ENCODE results near the gene IKZF1. TPM values are rescaled to one million over a fixed set of nuclear protein-coding genes. Genes with fewer than 3 reads are reported as not detected.

The IKZF1 gene
- total RNA-seq, 2 donors from 2014 or later: 4.9 to 5.6 TPM

DNA sequence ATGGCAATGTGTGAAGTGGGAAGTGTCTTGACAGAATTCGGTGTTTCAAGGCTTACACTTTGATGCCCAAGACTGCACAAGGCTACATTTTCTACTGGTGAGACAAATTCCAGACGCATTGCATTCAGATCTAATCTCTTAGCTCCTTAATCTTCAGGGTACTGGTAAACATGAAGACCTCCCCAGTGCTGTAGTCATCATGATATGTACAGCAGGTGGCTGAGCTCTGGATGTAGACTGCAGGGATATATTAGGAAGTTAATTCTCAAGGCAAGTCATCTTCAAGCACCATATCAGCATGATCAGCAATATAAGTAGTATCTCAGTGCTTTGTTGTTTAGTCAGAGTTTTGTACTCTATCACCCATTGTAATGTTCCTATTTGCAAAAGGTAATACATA lies 61.8 kb downstream of the IKZF1 start:
- Histone ChIP-seq H3K4me3 (no peak overlapping the region), H3K36me3 (no peaks in the 10 kb centered on the region), H3K9ac (ENCODE audit: low read depth in 2 of 2, low read length in 2 of 2) (no peak overlapping the region), H3K9me3 (no peaks in the 10 kb centered on the region), H3K27ac (no peak overlapping the region), H3K4me1 (no peaks in the 10 kb centered on the region), H3K27me3 (no peaks in the 10 kb centered on the region)
- intact Hi-C loops (cut with DNase I): no loop called here
- TF ChIP-seq, protein P1, sequence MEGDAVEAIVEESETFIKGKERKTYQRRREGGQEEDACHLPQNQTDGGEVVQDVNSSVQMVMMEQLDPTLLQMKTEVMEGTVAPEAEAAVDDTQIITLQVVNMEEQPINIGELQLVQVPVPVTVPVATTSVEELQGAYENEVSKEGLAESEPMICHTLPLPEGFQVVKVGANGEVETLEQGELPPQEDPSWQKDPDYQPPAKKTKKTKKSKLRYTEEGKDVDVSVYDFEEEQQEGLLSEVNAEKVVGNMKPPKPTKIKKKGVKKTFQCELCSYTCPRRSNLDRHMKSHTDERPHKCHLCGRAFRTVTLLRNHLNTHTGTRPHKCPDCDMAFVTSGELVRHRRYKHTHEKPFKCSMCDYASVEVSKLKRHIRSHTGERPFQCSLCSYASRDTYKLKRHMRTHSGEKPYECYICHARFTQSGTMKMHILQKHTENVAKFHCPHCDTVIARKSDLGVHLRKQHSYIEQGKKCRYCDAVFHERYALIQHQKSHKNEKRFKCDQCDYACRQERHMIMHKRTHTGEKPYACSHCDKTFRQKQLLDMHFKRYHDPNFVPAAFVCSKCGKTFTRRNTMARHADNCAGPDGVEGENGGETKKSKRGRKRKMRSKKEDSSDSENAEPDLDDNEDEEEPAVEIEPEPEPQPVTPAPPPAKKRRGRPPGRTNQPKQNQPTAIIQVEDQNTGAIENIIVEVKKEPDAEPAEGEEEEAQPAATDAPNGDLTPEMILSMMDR (IDR thresholded peaks at IDR 0.05): no peak
- DNase-seq: no peak

DNA sequence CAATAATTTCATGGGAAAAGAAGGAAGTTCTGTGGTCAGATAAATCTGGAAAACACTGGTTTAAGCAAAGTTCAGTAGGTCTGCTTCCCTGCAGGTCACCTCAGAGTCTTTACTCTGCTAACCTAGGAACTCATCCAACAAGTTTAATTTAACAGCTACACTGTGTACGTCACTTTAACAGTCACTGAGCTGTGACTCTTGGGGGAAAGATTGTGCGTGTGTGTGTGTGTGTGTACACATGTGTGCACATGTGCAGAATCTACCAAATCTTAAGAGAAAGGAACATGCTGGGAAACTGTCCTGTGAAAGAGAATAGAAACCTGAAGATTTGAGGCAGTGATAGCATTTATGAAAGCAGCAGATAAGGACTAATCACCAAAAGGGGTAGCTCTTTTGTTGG lies 62.6 kb downstream of the IKZF1 start:
- no peaks in the 10 kb centered on the region for H3K4me1 ChIP-seq
- H3K9ac ChIP-seq (ENCODE audit: low read depth in 2 of 2, low read length in 2 of 2): no peak overlapping the region
- H3K27ac ChIP-seq: no peak overlapping the region
- no peaks in the 10 kb centered on the region for H3K27me3 ChIP-seq
- no peak for DNase-seq
- intact Hi-C loops (cut with DNase I): no loop called here
- no peaks in the 10 kb centered on the region for H3K9me3 ChIP-seq
- TF ChIP-seq, protein P1 (IDR thresholded peaks at IDR 0.05): no peak
- no peaks in the 10 kb centered on the region for H3K36me3 ChIP-seq
- no peak overlapping the region for H3K4me3 ChIP-seq

DNA sequence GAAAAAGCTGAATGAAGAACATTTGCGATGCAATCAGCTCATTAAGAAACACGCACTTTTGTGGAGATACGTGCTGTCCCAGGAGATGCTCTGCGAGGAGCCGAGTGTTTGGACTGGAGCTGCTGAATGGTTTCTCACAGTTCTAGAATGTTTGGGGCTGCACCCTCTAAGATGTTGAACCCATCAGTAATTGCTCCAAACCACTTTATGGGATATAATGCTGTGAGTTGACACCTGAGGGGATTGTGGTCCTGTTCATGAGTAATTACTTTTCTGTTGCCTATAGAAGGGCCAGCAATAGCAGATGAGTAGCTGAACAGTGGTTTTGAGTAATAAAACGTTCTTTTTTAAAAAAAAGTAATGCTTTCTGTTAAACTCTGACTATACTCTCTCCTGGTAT lies 63.1 kb downstream of the IKZF1 start:
- no peak overlapping the region for H3K4me3 ChIP-seq
- no peaks in the 10 kb centered on the region for H3K9me3 ChIP-seq
- H3K27ac ChIP-seq: no peak overlapping the region
- H3K27me3 ChIP-seq: no peaks in the 10 kb centered on the region
- TF ChIP-seq, protein P1 (IDR thresholded peaks at IDR 0.05): no peak
- intact Hi-C loops (cut with DNase I): no loop called here
- H3K4me1 ChIP-seq: no peaks in the 10 kb centered on the region
- no peak overlapping the region for H3K9ac ChIP-seq (ENCODE audit: low read depth in 2 of 2, low read length in 2 of 2)
- DNase-seq: no peak
- no peaks in the 10 kb centered on the region for H3K36me3 ChIP-seq

- H3K4me3 ChIP-seq: no peak overlapping the region
- TF ChIP-seq, protein P1 (IDR thresholded peaks at IDR 0.05): no peak
- DNase-seq: no peak
- H3K36me3 ChIP-seq: no peaks in the 10 kb centered on the region
- H3K9me3 ChIP-seq: no peaks in the 10 kb centered on the region
- H3K27me3 ChIP-seq: no peaks in the 10 kb centered on the region
- H3K9ac ChIP-seq (ENCODE audit: low read depth in 2 of 2, low read length in 2 of 2): no peak overlapping the region
- intact Hi-C loops (cut with DNase I): no loop called here
- no peaks in the 10 kb centered on the region for H3K4me1 ChIP-seq
- H3K27ac ChIP-seq: peak overlapping the region; percentile 5
These were observed 63.9 kb downstream of the IKZF1 start for GRCh38 chr7:50368366-50368765.

DNA sequence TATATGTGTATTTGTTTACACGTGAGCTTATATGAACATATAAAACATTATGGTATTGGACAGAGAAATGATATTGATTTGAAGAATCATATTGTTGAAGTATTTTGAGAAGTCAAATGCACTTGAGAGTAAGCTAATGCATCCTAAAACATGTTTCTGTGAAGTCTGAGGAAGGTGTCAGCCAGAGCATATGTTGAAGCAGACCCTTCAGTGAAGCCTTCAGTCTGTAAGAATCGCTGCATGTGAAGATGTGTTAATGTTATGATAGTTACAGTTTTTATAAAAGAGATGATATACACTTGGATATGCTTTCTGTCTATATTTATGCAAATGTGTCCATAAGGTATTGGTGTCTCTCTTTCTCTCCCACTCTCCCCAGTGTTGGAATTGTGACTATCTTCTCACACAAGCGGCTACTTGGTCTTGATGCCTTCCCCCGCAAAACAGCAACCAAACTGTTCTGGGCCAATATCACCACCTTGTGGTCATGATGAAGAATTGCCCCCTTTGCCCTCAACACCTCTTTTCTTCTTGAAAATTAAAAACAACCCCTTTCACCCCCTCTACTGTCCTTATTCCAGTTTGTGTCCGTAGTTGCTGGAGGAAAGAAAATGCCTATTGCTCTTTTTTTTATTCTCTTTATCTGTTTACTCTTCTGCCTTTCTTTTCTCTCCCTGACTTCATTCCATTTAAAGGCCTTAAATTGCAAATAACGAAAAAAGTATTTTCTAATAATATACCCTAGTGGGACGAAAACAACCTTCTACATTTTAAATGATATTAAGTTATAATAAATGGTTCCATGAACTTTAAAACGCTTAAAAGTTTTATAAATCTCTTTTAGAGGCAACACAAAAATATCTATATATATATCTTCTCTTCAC lies 64.9 kb downstream of the IKZF1 start:
- Histone ChIP-seq H3K27me3 (no peaks in the 10 kb centered on the region), H3K9me3 (no peaks in the 10 kb centered on the region), H3K36me3 (no peaks in the 10 kb centered on the region), H3K4me3 (no peak overlapping the region), H3K4me1 (no peaks in the 10 kb centered on the region), H3K27ac (no peak overlapping the region), H3K9ac (ENCODE audit: low read depth in 2 of 2, low read length in 2 of 2) (no peak overlapping the region)
- DNase-seq: no peak
- intact Hi-C loops (cut with DNase I): no loop called here
- TF ChIP-seq, protein P1 (IDR thresholded peaks at IDR 0.05): peak; percentile 33

Measured in colonic mucosa (tissue), 4 donors.